ENCODE measurements around the gene ATP13A3. TPM values are rescaled to one million over a fixed set of nuclear protein-coding genes. Genes with fewer than 3 reads are reported as not detected.

The ATP13A3 gene
- total RNA-seq, 1 donor from 2014 or later: 44.4 TPM

- Histone ChIP-seq H3K4me3 (ENCODE audit: low read length in 3 of 3) (no peak overlapping the region), H3K9me3 (ENCODE audit: control insufficient read depth in 3 of 3, low read length in 3 of 3) (no peaks in the 10 kb centered on the region), H3K4me1 (ENCODE audit: control insufficient read depth in 3 of 3, insufficient read depth in 3 of 3, low read length in 3 of 3) (peaks cover 0 to 11% (median 4%) of the 10 kb centered on the region in 3 donors), H3K36me3 (ENCODE audit: control insufficient read depth in 3 of 3, insufficient read depth in 3 of 3, low read length in 3 of 3) (no peaks in the 10 kb centered on the region), H3K27me3 (ENCODE audit: control insufficient read depth in 3 of 3, insufficient read depth in 3 of 3, low read length in 3 of 3) (no peaks in the 10 kb centered on the region), H3K9ac (ENCODE audit: low read depth in 1 of 3, low read length in 3 of 3) (no peak overlapping the region), H3K27ac (ENCODE audit: low read depth, low read length) (no peak overlapping the region)
Measured at GRCh38 chr3:194518652-194519051, 31.9 kb upstream of the ATP13A3 start.

GRCh38 chr3:194517333-194517732 is 30.5 kb upstream of the ATP13A3 start:
- Histone ChIP-seq H3K27me3 (ENCODE audit: control insufficient read depth in 3 of 3, insufficient read depth in 3 of 3, low read length in 3 of 3) (no peaks in the 10 kb centered on the region), H3K27ac (ENCODE audit: low read depth, low read length) (no peak overlapping the region), H3K4me3 (ENCODE audit: low read length in 3 of 3) (no peak overlapping the region), H3K9ac (ENCODE audit: low read depth in 1 of 3, low read length in 3 of 3) (no peak overlapping the region), H3K36me3 (ENCODE audit: control insufficient read depth in 3 of 3, insufficient read depth in 3 of 3, low read length in 3 of 3) (no peaks in the 10 kb centered on the region), H3K4me1 (ENCODE audit: control insufficient read depth in 3 of 3, insufficient read depth in 3 of 3, low read length in 3 of 3) (peaks cover 0 to 6% (median 4%) of the 10 kb centered on the region in 3 donors), H3K9me3 (ENCODE audit: control insufficient read depth in 3 of 3, low read length in 3 of 3) (no peaks in the 10 kb centered on the region)

DNA sequence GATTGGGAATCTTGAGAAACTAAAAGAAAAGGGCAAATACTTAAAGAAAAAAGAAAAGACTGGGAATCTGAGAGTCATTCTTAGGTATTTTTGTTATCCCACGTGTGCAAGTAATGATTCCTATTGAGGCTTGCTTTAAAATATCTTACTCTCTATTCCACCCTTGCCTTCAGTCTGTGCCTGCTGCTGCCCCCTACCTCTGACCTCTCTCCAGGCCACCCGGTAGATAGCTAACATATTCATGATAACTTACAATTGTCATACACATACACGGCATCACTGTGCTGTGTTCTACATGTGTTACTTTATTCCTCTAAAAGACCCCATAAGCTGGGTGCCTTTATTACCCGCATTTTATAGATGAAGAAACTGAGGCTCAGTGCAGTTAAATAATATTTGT is 27.8 kb upstream of the ATP13A3 start:
- H3K27me3 ChIP-seq (ENCODE audit: control insufficient read depth in 3 of 3, insufficient read depth in 3 of 3, low read length in 3 of 3): no peaks in the 10 kb centered on the region
- no peak overlapping the region for H3K27ac ChIP-seq (ENCODE audit: low read depth, low read length)
- no peaks in the 10 kb centered on the region for H3K36me3 ChIP-seq (ENCODE audit: control insufficient read depth in 3 of 3, insufficient read depth in 3 of 3, low read length in 3 of 3)
- H3K4me1 ChIP-seq (ENCODE audit: control insufficient read depth in 3 of 3, insufficient read depth in 3 of 3, low read length in 3 of 3): no peaks in the 10 kb centered on the region
- H3K9ac ChIP-seq (ENCODE audit: low read depth in 1 of 3, low read length in 3 of 3): no peak overlapping the region
- H3K9me3 ChIP-seq (ENCODE audit: control insufficient read depth in 3 of 3, low read length in 3 of 3): no peaks in the 10 kb centered on the region
- H3K4me3 ChIP-seq (ENCODE audit: low read length in 3 of 3): no peak overlapping the region

DNA sequence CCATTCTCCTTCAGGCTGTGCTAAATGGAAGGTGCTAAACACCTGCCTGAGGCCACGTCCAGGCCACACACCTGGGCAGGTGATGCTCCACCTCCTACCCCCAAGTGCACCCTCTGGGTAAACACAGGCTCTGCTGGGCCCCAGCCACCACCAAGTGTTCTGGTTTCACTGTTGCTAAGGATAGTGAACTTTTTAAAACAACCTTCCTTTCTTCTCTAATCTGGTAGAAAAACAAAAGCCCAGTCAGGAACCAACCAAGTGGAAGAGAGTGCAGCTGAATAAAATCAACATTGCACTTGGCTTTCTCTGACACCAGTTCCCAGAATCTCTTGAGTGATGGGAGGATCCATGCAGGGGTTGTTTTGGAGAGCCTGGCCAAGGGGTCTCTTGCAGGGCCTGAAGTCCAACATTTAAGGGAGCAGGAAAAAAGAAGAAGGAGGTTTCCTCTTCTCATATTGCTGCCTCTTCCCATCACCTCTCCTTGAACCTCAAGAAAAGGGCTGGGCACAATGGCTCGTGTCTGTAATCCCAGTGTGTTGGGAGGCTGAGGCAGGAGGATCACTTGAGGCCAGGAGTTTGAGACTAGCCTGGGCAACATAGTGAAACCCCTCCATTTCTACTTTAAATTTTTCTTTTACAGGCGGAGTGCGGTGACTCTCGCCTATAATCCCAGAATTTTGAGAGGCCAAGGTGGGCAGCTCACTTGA is 26.2 kb upstream of the ATP13A3 start:
- Histone ChIP-seq H3K4me3 (ENCODE audit: low read length in 3 of 3) (no peak overlapping the region), H3K9ac (ENCODE audit: low read depth in 1 of 3, low read length in 3 of 3) (no peak overlapping the region), H3K4me1 (ENCODE audit: control insufficient read depth in 3 of 3, insufficient read depth in 3 of 3, low read length in 3 of 3) (no peaks in the 10 kb centered on the region), H3K27ac (ENCODE audit: low read depth, low read length) (no peak overlapping the region), H3K9me3 (ENCODE audit: control insufficient read depth in 3 of 3, low read length in 3 of 3) (no peaks in the 10 kb centered on the region), H3K36me3 (ENCODE audit: control insufficient read depth in 3 of 3, insufficient read depth in 3 of 3, low read length in 3 of 3) (no peaks in the 10 kb centered on the region), H3K27me3 (ENCODE audit: control insufficient read depth in 3 of 3, insufficient read depth in 3 of 3, low read length in 3 of 3) (no peaks in the 10 kb centered on the region)

- Histone ChIP-seq H3K9me3 (ENCODE audit: control insufficient read depth in 3 of 3, low read length in 3 of 3) (no peaks in the 10 kb centered on the region), H3K4me3 (ENCODE audit: low read length in 3 of 3) (no peak overlapping the region), H3K27me3 (ENCODE audit: control insufficient read depth in 3 of 3, insufficient read depth in 3 of 3, low read length in 3 of 3) (no peaks in the 10 kb centered on the region), H3K36me3 (ENCODE audit: control insufficient read depth in 3 of 3, insufficient read depth in 3 of 3, low read length in 3 of 3) (no peaks in the 10 kb centered on the region), H3K9ac (ENCODE audit: low read depth in 1 of 3, low read length in 3 of 3) (no peak overlapping the region), H3K4me1 (ENCODE audit: control insufficient read depth in 3 of 3, insufficient read depth in 3 of 3, low read length in 3 of 3) (no peaks in the 10 kb centered on the region), H3K27ac (ENCODE audit: low read depth, low read length) (no peak overlapping the region)
Measured at GRCh38 chr3:194508491-194509453, 22.0 kb upstream of the ATP13A3 start.

DNA sequence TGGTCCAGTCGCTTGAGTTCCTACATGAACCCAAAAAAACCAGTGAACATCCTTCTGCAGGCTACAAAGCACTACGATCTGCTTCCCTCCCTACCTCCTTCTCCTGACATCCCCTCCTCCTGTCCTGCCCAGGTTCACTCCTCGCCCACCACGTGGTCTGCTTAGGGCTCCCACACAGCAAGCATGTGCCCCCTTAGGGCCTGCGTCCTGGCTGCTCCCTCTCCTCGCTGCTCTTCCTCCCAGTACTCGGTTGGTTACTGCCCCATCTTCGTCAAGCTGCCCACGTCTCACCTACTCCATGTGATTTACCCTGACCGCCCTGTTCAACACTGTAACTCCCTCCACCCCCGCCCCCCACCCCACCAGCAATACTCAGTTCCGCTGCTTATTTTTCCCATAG is 20.8 kb upstream of the ATP13A3 start:
- H3K4me1 ChIP-seq (ENCODE audit: control insufficient read depth in 3 of 3, insufficient read depth in 3 of 3, low read length in 3 of 3): no peaks in the 10 kb centered on the region
- no peak overlapping the region for H3K27ac ChIP-seq (ENCODE audit: low read depth, low read length)
- no peak overlapping the region for H3K4me3 ChIP-seq (ENCODE audit: low read length in 3 of 3)
- H3K9ac ChIP-seq (ENCODE audit: low read depth in 1 of 3, low read length in 3 of 3): no peak overlapping the region
- H3K36me3 ChIP-seq (ENCODE audit: control insufficient read depth in 3 of 3, insufficient read depth in 3 of 3, low read length in 3 of 3): no peaks in the 10 kb centered on the region
- no peaks in the 10 kb centered on the region for H3K9me3 ChIP-seq (ENCODE audit: control insufficient read depth in 3 of 3, low read length in 3 of 3)
- no peaks in the 10 kb centered on the region for H3K27me3 ChIP-seq (ENCODE audit: control insufficient read depth in 3 of 3, insufficient read depth in 3 of 3, low read length in 3 of 3)

DNA sequence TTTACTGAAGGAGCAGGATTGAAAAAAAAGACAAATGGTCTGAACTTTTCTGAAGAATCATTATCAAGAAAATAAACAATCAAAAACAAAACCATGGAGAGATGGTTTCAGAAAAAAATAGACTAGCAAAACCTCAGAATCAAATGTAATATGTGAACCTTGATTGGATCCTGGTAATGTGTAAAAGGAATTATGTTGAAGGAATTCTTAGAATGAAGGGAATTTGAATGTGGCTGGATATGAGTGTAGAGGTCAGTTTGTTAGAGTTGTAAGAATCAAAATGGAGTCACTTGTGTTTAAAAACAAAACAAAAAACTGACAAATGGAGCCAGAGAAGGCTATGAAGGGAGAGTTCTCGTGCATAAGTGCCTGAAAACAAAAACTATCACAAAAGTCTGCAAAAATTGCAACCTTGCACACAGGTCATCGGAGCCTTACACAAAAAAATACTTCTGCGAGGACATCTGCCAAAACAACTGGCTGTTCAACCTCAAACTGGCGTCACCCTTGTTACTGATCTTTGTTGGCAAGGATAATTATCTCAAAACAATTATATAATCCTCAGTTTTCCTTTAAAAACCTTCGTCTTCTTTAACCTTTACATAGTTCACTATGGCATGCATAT is 19.1 kb upstream of the ATP13A3 start:
- Histone ChIP-seq H3K27ac (ENCODE audit: low read depth, low read length) (no peak overlapping the region), H3K27me3 (ENCODE audit: control insufficient read depth in 3 of 3, insufficient read depth in 3 of 3, low read length in 3 of 3) (no peaks in the 10 kb centered on the region), H3K9ac (ENCODE audit: low read depth in 1 of 3, low read length in 3 of 3) (no peak overlapping the region), H3K4me3 (ENCODE audit: low read length in 3 of 3) (no peak overlapping the region), H3K36me3 (ENCODE audit: control insufficient read depth in 3 of 3, insufficient read depth in 3 of 3, low read length in 3 of 3) (no peaks in the 10 kb centered on the region), H3K4me1 (ENCODE audit: control insufficient read depth in 3 of 3, insufficient read depth in 3 of 3, low read length in 3 of 3) (no peaks in the 10 kb centered on the region), H3K9me3 (ENCODE audit: control insufficient read depth in 3 of 3, low read length in 3 of 3) (no peaks in the 10 kb centered on the region)

DNA sequence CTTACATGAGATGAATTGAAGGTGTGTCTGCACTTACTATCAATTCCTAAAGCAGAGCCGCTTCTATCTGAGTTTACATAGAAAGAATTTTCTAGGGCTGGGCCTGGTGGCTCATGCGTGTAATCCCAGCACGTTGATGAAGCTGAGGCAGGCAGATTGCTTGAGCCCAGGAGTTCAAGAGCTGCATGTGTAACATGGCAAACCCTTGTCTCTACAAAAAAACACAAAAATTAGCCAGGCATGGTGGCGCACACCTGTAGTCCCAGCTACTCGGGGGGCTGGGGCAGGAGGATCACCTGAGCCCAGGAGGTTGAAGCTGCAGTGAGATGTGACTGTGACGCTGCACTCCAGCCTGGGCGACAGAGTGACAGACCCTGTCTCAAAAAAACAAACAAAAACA is 18.1 kb upstream of the ATP13A3 start:
- Histone ChIP-seq H3K4me3 (ENCODE audit: low read length in 3 of 3) (no peak overlapping the region), H3K9ac (ENCODE audit: low read depth in 1 of 3, low read length in 3 of 3) (no peak overlapping the region), H3K27ac (ENCODE audit: low read depth, low read length) (no peak overlapping the region), H3K36me3 (ENCODE audit: control insufficient read depth in 3 of 3, insufficient read depth in 3 of 3, low read length in 3 of 3) (no peaks in the 10 kb centered on the region), H3K27me3 (ENCODE audit: control insufficient read depth in 3 of 3, insufficient read depth in 3 of 3, low read length in 3 of 3) (no peaks in the 10 kb centered on the region), H3K4me1 (ENCODE audit: control insufficient read depth in 3 of 3, insufficient read depth in 3 of 3, low read length in 3 of 3) (no peaks in the 10 kb centered on the region), H3K9me3 (ENCODE audit: control insufficient read depth in 3 of 3, low read length in 3 of 3) (no peaks in the 10 kb centered on the region)

- H3K4me1 ChIP-seq (ENCODE audit: control insufficient read depth in 3 of 3, insufficient read depth in 3 of 3, low read length in 3 of 3): no peaks in the 10 kb centered on the region
- no peak overlapping the region for H3K27ac ChIP-seq (ENCODE audit: low read depth, low read length)
- no peaks in the 10 kb centered on the region for H3K9me3 ChIP-seq (ENCODE audit: control insufficient read depth in 3 of 3, low read length in 3 of 3)
Measured at GRCh38 chr3:194504146-194504545, 17.3 kb upstream of the ATP13A3 start.

GRCh38 chr3:194503081-194503531 is 16.3 kb upstream of the ATP13A3 start:
- H3K4me1 ChIP-seq (ENCODE audit: control insufficient read depth in 3 of 3, insufficient read depth in 3 of 3, low read length in 3 of 3): peaks cover under 1% of the 10 kb centered on the region in 3 donors
- no peak overlapping the region for H3K4me3 ChIP-seq (ENCODE audit: low read length in 3 of 3)
- H3K9ac ChIP-seq (ENCODE audit: low read depth in 1 of 3, low read length in 3 of 3): no peak overlapping the region
- H3K36me3 ChIP-seq (ENCODE audit: control insufficient read depth in 3 of 3, insufficient read depth in 3 of 3, low read length in 3 of 3): no peaks in the 10 kb centered on the region
- no peak overlapping the region for H3K27ac ChIP-seq (ENCODE audit: low read depth, low read length)
- H3K9me3 ChIP-seq (ENCODE audit: control insufficient read depth in 3 of 3, low read length in 3 of 3): no peaks in the 10 kb centered on the region
- no peaks in the 10 kb centered on the region for H3K27me3 ChIP-seq (ENCODE audit: control insufficient read depth in 3 of 3, insufficient read depth in 3 of 3, low read length in 3 of 3)

More at GRCh38 chr3:194504146-194504545, 17.3 kb upstream of the ATP13A3 start:
- H3K4me3 ChIP-seq (ENCODE audit: low read length in 3 of 3): no peak overlapping the region
- H3K9ac ChIP-seq (ENCODE audit: low read depth in 1 of 3, low read length in 3 of 3): no peak overlapping the region
- no peaks in the 10 kb centered on the region for H3K36me3 ChIP-seq (ENCODE audit: control insufficient read depth in 3 of 3, insufficient read depth in 3 of 3, low read length in 3 of 3)
- H3K27me3 ChIP-seq (ENCODE audit: control insufficient read depth in 3 of 3, insufficient read depth in 3 of 3, low read length in 3 of 3): no peaks in the 10 kb centered on the region

Data from skeletal muscle tissue (tissue), 4 donors.